WTC11 (cell line): ENCODE measurements around the gene CLDND2. TPM values are rescaled to one million over a fixed set of nuclear protein-coding genes. Genes with fewer than 3 reads are reported as not detected.
A peak's percentile ranks its signal among the peaks of the same experiment; 100 is the strongest.

Source experiments
- ATAC-seq: fragments of 200-7000 bp; cut with Tn5 transposase; 2 replicates; pipeline ENCODE4 v1.10.0; 2021; ENCODE audit warnings: mild to moderate bottlenecking, moderate library complexity
- CTCF ChIA-PET: fragments of 300-600 bp; sonication (Branson Sonifier 250); formaldehyde crosslinking; loops from one replicate; lab custom pipeline; 2021; ENCODE audit warnings: antibody characterized with exemption; lab: Charles Lee
- POLR2A ChIA-PET: fragments of 350-600 bp; sonication (Branson Sonifier 250); formaldehyde crosslinking; loops from one replicate; lab custom pipeline; 2021; ENCODE audit warnings: antibody characterized with exemption; lab: Charles Lee
- DNase-seq: peaks from one replicate; pipeline ENCODE4 v3.0.0; 2021; ENCODE audit warnings: low spot score
- H3K27ac Mint-ChIP-seq: 2 replicates; pipeline ENCODE4 v1.8.0; 2021; ENCODE audit warnings: mixed read lengths
- H3K27me3 Mint-ChIP-seq: 2 replicates; pipeline ENCODE4 v1.8.0; 2021; ENCODE audit warnings: low read depth, mild to moderate bottlenecking, moderate library complexity, mixed read lengths
- H3K36me3 Mint-ChIP-seq: 2 replicates; pipeline ENCODE4 v1.8.0; 2021; ENCODE audit warnings: mixed read lengths
- H3K4me1 Mint-ChIP-seq: 2 replicates; pipeline ENCODE4 v1.8.0; 2022; ENCODE audit warnings: mixed read lengths
- H3K4me3 Mint-ChIP-seq: 2 replicates; pipeline ENCODE4 v1.8.0; 2021; ENCODE audit warnings: mild to moderate bottlenecking, moderate library complexity, mixed read lengths
- H3K9me3 Mint-ChIP-seq: 2 replicates; pipeline ENCODE4 v1.8.0; 2021; ENCODE audit warnings: mixed read lengths
- CREM ChIP-seq: sonication (generic); formaldehyde crosslinking; IDR thresholded peaks from 2 replicates; pipeline ENCODE4 v1.8.1; 2022; ENCODE audit warnings: mild to moderate bottlenecking, missing genetic modification reagents, moderate library complexity
- CTCF ChIP-seq: fragments of 200-600 bp; IDR thresholded peaks from 2 replicates; pipeline ENCODE4 v1.8.0; 2022; ENCODE audit warnings: antibody characterized with exemption
- ERG ChIP-seq: fragments of 250-450 bp; sonication (Bioruptor Pico); IDR thresholded peaks from 2 replicates; pipeline ENCODE4 v1.8.0; 2021; ENCODE audit warnings: mild to moderate bottlenecking
- ETV6 ChIP-seq: sonication (generic); formaldehyde crosslinking; IDR thresholded peaks from 2 replicates; pipeline ENCODE4 v1.8.1; 2022; ENCODE audit warnings: mild to moderate bottlenecking, missing genetic modification reagents
- GRHL2 ChIP-seq: fragments of 250-450 bp; sonication (Bioruptor Pico); IDR thresholded peaks from 2 replicates; pipeline ENCODE4 v1.8.0; 2022; ENCODE audit warnings: mild to moderate bottlenecking, moderate library complexity; ENCODE audit not compliant: insufficient replicate concordance, severe bottlenecking
- GTF2I ChIP-seq: fragments of 250-450 bp; sonication (Bioruptor Pico); conservative IDR thresholded peaks from 2 replicates; pipeline ENCODE4 v1.4.0; 2021; ENCODE audit warnings: mild to moderate bottlenecking
- HMGXB4 ChIP-seq: sonication (generic); formaldehyde crosslinking; IDR thresholded peaks from 2 replicates; pipeline ENCODE4 v1.8.1; 2023; ENCODE audit warnings: mild to moderate bottlenecking, moderate library complexity, missing genetic modification reagents
- NR1H2 ChIP-seq: sonication (generic); formaldehyde crosslinking; IDR thresholded peaks from 2 replicates; pipeline ENCODE4 v1.9.0; 2021; ENCODE audit warnings: mild to moderate bottlenecking, moderate library complexity, missing genetic modification reagents
- NR3C1 ChIP-seq: sonication (generic); formaldehyde crosslinking; conservative IDR thresholded peaks from 2 replicates; pipeline ENCODE4 v1.8.1; 2023; ENCODE audit warnings: low read depth, mild to moderate bottlenecking, missing genetic modification reagents
- PRRX2 ChIP-seq: fragments of 250-450 bp; sonication (Bioruptor Pico); IDR thresholded peaks from 2 replicates; pipeline ENCODE4 v1.8.0; 2021; ENCODE audit warnings: mild to moderate bottlenecking
- SMAD3 ChIP-seq: sonication (generic); formaldehyde crosslinking; IDR thresholded peaks from 2 replicates; pipeline ENCODE4 v1.8.0; 2022; ENCODE audit warnings: missing genetic modification reagents, mild to moderate bottlenecking, borderline replicate concordance
- TEAD1 ChIP-seq: sonication (generic); formaldehyde crosslinking; IDR thresholded peaks from 2 replicates; pipeline ENCODE4 v1.8.0; 2022; ENCODE audit warnings: mild to moderate bottlenecking, missing genetic modification reagents
- ZBTB43 ChIP-seq: sonication (generic); formaldehyde crosslinking; IDR thresholded peaks from 2 replicates; pipeline ENCODE4 v1.8.1; 2023; ENCODE audit warnings: mild to moderate bottlenecking, missing genetic modification reagents
- ZNF121 ChIP-seq: sonication (generic); formaldehyde crosslinking; IDR thresholded peaks from 2 replicates; pipeline ENCODE4 v1.8.0; 2023; ENCODE audit warnings: missing genetic modification reagents
- ZNF671 ChIP-seq: fragments of 250-450 bp; sonication (Bioruptor Pico); IDR thresholded peaks from 2 replicates; pipeline ENCODE4 v1.8.0; 2021; ENCODE audit warnings: mild to moderate bottlenecking
- total RNA-seq: library from RNA; stranded (reverse); gene quantifications from 3 replicates; pipeline ENCODE4 v1.2.3, GENCODE V29; 2021
- TF ChIP-seq, protein P1 (sequence below): fragments of 250-450 bp; sonication (Bioruptor Pico); IDR thresholded peaks from 2 replicates; pipeline ENCODE4 v1.9.0; 2021; ENCODE audit warnings: mild to moderate bottlenecking
- TF ChIP-seq, protein P2 (sequence below): fragments of 250-450 bp; sonication (Bioruptor Pico); IDR thresholded peaks from 2 replicates; pipeline ENCODE4 v1.9.0; 2021; ENCODE audit warnings: mild to moderate bottlenecking
- TF ChIP-seq, protein P3 (sequence below): sonication (generic); formaldehyde crosslinking; conservative IDR thresholded peaks from 2 replicates; pipeline ENCODE4 v1.8.1; 2022; ENCODE audit warnings: mild to moderate bottlenecking, missing genetic modification reagents
- TF ChIP-seq, protein P4 (sequence below): sonication (generic); formaldehyde crosslinking; IDR thresholded peaks from 2 replicates; pipeline ENCODE4 v1.8.1; 2023; ENCODE audit warnings: mild to moderate bottlenecking, missing genetic modification reagents, borderline replicate concordance

The CLDND2 gene
- total RNA-seq, 1 experiment from 2014 or later = 1.7 TPM

DNA sequence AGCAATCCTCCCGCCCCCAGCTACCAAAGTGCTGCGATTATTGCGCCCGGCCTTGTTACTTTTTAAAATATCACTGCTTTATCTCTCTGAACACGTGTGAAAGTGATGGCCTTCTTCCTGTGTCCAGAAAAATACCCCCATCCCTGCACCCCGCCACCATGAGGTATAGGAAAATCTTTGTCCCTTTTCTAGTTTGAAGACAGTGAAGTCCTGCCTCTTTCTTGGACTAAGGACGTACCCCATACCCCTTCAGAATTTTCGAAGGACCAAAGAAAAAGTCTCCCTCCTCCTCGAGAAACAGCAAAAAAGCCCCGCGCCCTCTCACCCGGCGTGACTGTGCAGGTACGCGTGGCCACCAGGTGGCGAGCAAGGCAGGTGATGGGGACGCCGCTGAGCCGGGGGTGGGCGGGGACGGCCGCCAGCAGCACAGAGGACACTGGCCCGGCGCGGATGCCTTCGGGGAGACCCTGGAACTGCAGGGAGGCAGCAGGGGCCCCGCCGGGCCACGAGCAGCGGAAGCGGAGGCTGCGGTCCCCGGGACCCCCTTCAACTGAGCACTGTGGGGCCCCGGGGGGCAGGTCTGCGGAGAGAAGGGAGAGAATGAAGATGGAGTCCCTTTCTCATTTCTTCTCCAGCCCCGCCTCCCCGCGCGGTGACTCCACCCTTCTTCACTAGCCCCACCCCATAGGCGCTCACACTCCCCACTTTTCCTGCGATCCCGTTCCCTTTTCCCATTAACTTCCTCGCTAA lies 30.1 kb downstream of the CLDND2 start (continued):
- TF ChIP-seq HMGXB4 (CRISPR knock-in tag) = peak; percentile 63; the same call in 1 of the 2 replicates
- TF ChIP-seq, all 79 proteins: peak for 6

GRCh38 chr19:51337861-51338562 lies 30.8 kb downstream of the CLDND2 start:
- DNase-seq = no peak
- peak overlapping the region; percentile 89 for H3K4me3 Mint-ChIP-seq
- no peak for ATAC-seq
- no peak overlapping the region for H3K27ac Mint-ChIP-seq
- H3K36me3 Mint-ChIP-seq = peaks cover 23% of the 10 kb centered on the region
- peaks cover 29% of the 10 kb centered on the region for H3K4me1 Mint-ChIP-seq
- ChIA-PET CTCF (interaction anchor here (0.7 to 2.5 kb wide), 7 partner anchors 10 to 323 kb away, joined by 3 to 21 read pairs (median 5); no protein-coding TSS in a partner anchor), POLR2A (no interaction called here)
- H3K9me3 Mint-ChIP-seq = peaks cover 11% of the 10 kb centered on the region
- H3K27me3 Mint-ChIP-seq = peaks cover 24% of the 10 kb centered on the region
- TF ChIP-seq ZBTB43 (no peak), NR3C1 (CRISPR knock-in tag) (no peak), SMAD3 (CRISPR knock-in tag) (no peak), GRHL2 (CRISPR knock-in tag) (no peak), PRRX2 (CRISPR knock-in tag) (no peak), ZNF671 (CRISPR knock-in tag) (no peak), GTF2I (CRISPR knock-in tag) (no peak), CREM (CRISPR knock-in tag) (no peak), ERG (CRISPR knock-in tag) (no peak), TEAD1 (CRISPR knock-in tag) (no peak), CTCF (no peak), ZNF121 (CRISPR knock-in tag) (no peak), NR1H2 (CRISPR knock-in tag) (no peak), ETV6 (CRISPR knock-in tag) (no peak)
- TF ChIP-seq, protein P1, sequence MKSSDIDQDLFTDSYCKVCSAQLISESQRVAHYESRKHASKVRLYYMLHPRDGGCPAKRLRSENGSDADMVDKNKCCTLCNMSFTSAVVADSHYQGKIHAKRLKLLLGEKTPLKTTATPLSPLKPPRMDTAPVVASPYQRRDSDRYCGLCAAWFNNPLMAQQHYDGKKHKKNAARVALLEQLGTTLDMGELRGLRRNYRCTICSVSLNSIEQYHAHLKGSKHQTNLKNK (CRISPR knock-in tag) = no peak
- TF ChIP-seq, protein P2, sequence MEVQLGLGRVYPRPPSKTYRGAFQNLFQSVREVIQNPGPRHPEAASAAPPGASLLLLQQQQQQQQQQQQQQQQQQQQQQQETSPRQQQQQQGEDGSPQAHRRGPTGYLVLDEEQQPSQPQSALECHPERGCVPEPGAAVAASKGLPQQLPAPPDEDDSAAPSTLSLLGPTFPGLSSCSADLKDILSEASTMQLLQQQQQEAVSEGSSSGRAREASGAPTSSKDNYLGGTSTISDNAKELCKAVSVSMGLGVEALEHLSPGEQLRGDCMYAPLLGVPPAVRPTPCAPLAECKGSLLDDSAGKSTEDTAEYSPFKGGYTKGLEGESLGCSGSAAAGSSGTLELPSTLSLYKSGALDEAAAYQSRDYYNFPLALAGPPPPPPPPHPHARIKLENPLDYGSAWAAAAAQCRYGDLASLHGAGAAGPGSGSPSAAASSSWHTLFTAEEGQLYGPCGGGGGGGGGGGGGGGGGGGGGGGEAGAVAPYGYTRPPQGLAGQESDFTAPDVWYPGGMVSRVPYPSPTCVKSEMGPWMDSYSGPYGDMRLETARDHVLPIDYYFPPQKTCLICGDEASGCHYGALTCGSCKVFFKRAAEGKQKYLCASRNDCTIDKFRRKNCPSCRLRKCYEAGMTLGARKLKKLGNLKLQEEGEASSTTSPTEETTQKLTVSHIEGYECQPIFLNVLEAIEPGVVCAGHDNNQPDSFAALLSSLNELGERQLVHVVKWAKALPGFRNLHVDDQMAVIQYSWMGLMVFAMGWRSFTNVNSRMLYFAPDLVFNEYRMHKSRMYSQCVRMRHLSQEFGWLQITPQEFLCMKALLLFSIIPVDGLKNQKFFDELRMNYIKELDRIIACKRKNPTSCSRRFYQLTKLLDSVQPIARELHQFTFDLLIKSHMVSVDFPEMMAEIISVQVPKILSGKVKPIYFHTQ (CRISPR knock-in tag) = no peak
- TF ChIP-seq, protein P3, sequence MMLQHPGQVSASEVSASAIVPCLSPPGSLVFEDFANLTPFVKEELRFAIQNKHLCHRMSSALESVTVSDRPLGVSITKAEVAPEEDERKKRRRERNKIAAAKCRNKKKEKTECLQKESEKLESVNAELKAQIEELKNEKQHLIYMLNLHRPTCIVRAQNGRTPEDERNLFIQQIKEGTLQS = no peak
- TF ChIP-seq, protein P4, sequence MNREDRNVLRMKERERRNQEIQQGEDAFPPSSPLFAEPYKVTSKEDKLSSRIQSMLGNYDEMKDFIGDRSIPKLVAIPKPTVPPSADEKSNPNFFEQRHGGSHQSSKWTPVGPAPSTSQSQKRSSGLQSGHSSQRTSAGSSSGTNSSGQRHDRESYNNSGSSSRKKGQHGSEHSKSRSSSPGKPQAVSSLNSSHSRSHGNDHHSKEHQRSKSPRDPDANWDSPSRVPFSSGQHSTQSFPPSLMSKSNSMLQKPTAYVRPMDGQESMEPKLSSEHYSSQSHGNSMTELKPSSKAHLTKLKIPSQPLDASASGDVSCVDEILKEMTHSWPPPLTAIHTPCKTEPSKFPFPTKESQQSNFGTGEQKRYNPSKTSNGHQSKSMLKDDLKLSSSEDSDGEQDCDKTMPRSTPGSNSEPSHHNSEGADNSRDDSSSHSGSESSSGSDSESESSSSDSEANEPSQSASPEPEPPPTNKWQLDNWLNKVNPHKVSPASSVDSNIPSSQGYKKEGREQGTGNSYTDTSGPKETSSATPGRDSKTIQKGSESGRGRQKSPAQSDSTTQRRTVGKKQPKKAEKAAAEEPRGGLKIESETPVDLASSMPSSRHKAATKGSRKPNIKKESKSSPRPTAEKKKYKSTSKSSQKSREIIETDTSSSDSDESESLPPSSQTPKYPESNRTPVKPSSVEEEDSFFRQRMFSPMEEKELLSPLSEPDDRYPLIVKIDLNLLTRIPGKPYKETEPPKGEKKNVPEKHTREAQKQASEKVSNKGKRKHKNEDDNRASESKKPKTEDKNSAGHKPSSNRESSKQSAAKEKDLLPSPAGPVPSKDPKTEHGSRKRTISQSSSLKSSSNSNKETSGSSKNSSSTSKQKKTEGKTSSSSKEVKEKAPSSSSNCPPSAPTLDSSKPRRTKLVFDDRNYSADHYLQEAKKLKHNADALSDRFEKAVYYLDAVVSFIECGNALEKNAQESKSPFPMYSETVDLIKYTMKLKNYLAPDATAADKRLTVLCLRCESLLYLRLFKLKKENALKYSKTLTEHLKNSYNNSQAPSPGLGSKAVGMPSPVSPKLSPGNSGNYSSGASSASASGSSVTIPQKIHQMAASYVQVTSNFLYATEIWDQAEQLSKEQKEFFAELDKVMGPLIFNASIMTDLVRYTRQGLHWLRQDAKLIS (CRISPR knock-in tag) = no peak
